ENCODE results near the gene ZNF575. TPM values are rescaled to one million over a fixed set of nuclear protein-coding genes. Genes with fewer than 3 reads are reported as not detected.
"Not testable (repeated sequence)": the region's sequence is repeated elsewhere in the genome, so short reads cannot be mapped to it uniquely, and the experiment has no call there.

ZNF575 gene
- total and polyA plus RNA-seq, 2 donors, result 0.38 to 2.5 TPM

- no peaks in the 10 kb centered on the region for H3K27me3 ChIP-seq (ENCODE audit: control insufficient read depth in 2 of 2, insufficient read depth in 1 of 2, low read length in 1 of 2)
- H3K27ac ChIP-seq (ENCODE audit: low read depth in 1 of 2, low read length in 1 of 2), result no peak overlapping the region
- peaks cover 0 to 11% of the 10 kb centered on the region in 2 donors for H3K4me1 ChIP-seq (ENCODE audit: control insufficient read depth in 2 of 2, insufficient read depth in 2 of 2, low read length in 2 of 2)
- no peak for DNase-seq (ENCODE audit: low read depth in 6 of 9, low spot score in 9 of 9)
- no peak overlapping the region for H3K4me3 ChIP-seq (ENCODE audit: low read length in 2 of 2)
- no peaks in the 10 kb centered on the region for H3K9me3 ChIP-seq (ENCODE audit: control insufficient read depth in 2 of 2, insufficient read depth in 1 of 2, low read length in 1 of 2)
- peaks cover 57 to 78% of the 10 kb centered on the region in 2 donors for H3K36me3 ChIP-seq (ENCODE audit: control insufficient read depth in 2 of 2, insufficient read depth in 2 of 2, low read length in 1 of 2)
- 96% methylated on average over 2 of the region's 2 CpGs for WGBS
These were observed 13.0 kb downstream of the ZNF575 start for GRCh38 chr19:43545981-43546380.

DNA sequence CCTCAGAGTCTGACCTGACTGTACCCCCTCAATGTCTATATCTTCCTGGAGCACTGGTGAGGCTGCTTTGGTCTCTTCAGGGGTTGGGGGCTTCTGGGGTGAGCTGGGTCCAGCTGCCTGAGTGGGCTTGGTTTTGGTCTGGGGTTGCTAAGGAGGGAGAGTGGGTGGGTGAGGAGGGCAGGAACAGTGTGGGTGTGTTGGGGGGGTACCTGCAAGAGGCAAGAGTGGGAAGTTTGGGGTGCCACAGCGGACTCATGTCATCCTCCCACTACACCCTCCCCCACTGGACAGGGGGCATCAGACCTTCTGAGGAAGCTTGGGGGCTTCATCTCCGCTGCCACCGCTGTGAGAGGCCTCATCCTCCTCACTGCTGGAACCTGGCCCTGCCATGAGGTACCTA is 13.6 kb downstream of the ZNF575 start:
- no peak overlapping the region for H3K27ac ChIP-seq (ENCODE audit: low read depth in 1 of 2, low read length in 1 of 2)
- no peak for DNase-seq (ENCODE audit: low read depth in 6 of 9, low spot score in 9 of 9)
- peaks cover 0 to 11% of the 10 kb centered on the region in 2 donors for H3K4me1 ChIP-seq (ENCODE audit: control insufficient read depth in 2 of 2, insufficient read depth in 2 of 2, low read length in 2 of 2)
- no peak overlapping the region for H3K4me3 ChIP-seq (ENCODE audit: low read length in 2 of 2)
- H3K9me3 ChIP-seq (ENCODE audit: control insufficient read depth in 2 of 2, insufficient read depth in 1 of 2, low read length in 1 of 2), result no peaks in the 10 kb centered on the region
- H3K36me3 ChIP-seq (ENCODE audit: control insufficient read depth in 2 of 2, insufficient read depth in 2 of 2, low read length in 1 of 2), result peaks cover 59 to 80% of the 10 kb centered on the region in 2 donors
- WGBS, result 99% methylated on average over 3 of the region's 3 CpGs
- H3K27me3 ChIP-seq (ENCODE audit: control insufficient read depth in 2 of 2, insufficient read depth in 1 of 2, low read length in 1 of 2), result no peaks in the 10 kb centered on the region

DNA sequence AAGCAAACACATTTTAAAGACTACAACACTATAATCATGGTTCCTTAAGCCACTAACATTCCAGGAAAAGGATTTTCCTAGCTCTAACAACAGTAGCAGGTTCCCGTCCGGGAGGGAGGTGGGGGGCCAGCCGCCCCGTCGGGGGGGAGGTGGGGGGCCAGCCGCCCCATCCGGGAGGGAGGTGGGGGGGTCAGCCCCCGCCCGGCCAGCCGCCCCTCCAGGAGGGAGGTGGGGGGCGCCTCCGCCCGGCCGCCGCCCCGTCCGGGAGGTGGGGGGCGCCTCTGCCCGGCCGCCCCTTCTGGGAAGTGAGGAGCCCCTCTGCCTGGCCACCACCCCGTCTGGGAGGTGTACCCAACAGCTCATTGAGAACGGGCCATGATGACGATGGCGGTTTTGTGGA is 14.9 kb downstream of the ZNF575 start:
- H3K36me3 ChIP-seq (ENCODE audit: control insufficient read depth in 2 of 2, insufficient read depth in 2 of 2, low read length in 1 of 2), result peaks cover 58 to 79% of the 10 kb centered on the region in 2 donors
- H3K27me3 ChIP-seq (ENCODE audit: control insufficient read depth in 2 of 2, insufficient read depth in 1 of 2, low read length in 1 of 2); H3K9me3 ChIP-seq (ENCODE audit: control insufficient read depth in 2 of 2, insufficient read depth in 1 of 2, low read length in 1 of 2); DNase-seq (ENCODE audit: low read depth in 6 of 9, low spot score in 9 of 9); H3K4me3 ChIP-seq (ENCODE audit: low read length in 2 of 2); H3K27ac ChIP-seq (ENCODE audit: low read depth in 1 of 2, low read length in 1 of 2): not testable (repeated sequence)
- WGBS, result 96% methylated on average over 20 of the region's 24 CpGs
- H3K4me1 ChIP-seq (ENCODE audit: control insufficient read depth in 2 of 2, insufficient read depth in 2 of 2, low read length in 2 of 2), result peaks cover 0 to 11% of the 10 kb centered on the region in 2 donors

DNA sequence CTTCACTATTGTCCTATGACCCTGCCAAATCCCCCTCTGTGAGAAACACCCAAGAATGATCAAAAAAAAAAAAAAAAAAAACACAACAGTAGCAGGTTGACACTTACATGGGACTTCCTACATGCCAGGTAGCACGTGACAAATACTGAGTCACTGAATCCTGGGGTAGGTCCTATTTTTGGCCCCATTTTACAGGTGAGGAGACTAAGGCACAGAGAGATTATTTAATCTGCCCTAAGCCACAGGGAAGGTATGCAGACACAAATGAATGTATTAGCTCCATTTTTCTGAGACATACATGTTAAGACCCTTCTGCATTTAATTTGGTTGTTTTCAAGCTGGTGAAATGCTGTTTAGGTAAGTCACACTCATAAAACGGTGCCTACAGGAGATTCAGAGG is 15.7 kb downstream of the ZNF575 start:
- Histone ChIP-seq H3K4me1 (ENCODE audit: control insufficient read depth in 2 of 2, insufficient read depth in 2 of 2, low read length in 2 of 2) (peaks cover 0 to 11% of the 10 kb centered on the region in 2 donors), H3K4me3 (ENCODE audit: low read length in 2 of 2) (no peak overlapping the region), H3K36me3 (ENCODE audit: control insufficient read depth in 2 of 2, insufficient read depth in 2 of 2, low read length in 1 of 2) (peaks cover 58 to 79% of the 10 kb centered on the region in 2 donors), H3K9me3 (ENCODE audit: control insufficient read depth in 2 of 2, insufficient read depth in 1 of 2, low read length in 1 of 2) (no peaks in the 10 kb centered on the region), H3K27me3 (ENCODE audit: control insufficient read depth in 2 of 2, insufficient read depth in 1 of 2, low read length in 1 of 2) (no peaks in the 10 kb centered on the region), H3K27ac (ENCODE audit: low read depth in 1 of 2, low read length in 1 of 2) (no peak overlapping the region)
- DNase-seq (ENCODE audit: low read depth in 6 of 9, low spot score in 9 of 9), result no peak
- WGBS, result 98% methylated on average over 2 of the region's 2 CpGs

- Histone ChIP-seq H3K36me3 (ENCODE audit: control insufficient read depth in 2 of 2, insufficient read depth in 2 of 2, low read length in 1 of 2) (peaks cover 56 to 70% of the 10 kb centered on the region in 2 donors), H3K27ac (ENCODE audit: low read depth in 1 of 2, low read length in 1 of 2) (no peak overlapping the region), H3K4me3 (ENCODE audit: low read length in 2 of 2) (no peak overlapping the region), H3K27me3 (ENCODE audit: control insufficient read depth in 2 of 2, insufficient read depth in 1 of 2, low read length in 1 of 2) (no peaks in the 10 kb centered on the region), H3K9me3 (ENCODE audit: control insufficient read depth in 2 of 2, insufficient read depth in 1 of 2, low read length in 1 of 2) (peaks cover 0 to 8% of the 10 kb centered on the region in 2 donors), H3K4me1 (ENCODE audit: control insufficient read depth in 2 of 2, insufficient read depth in 2 of 2, low read length in 2 of 2) (peaks cover 0 to 2% of the 10 kb centered on the region in 2 donors)
- 97% methylated on average over 23 of the region's 23 CpGs for WGBS
- DNase-seq (ENCODE audit: low read depth in 6 of 9, low spot score in 9 of 9), result no peak
These were observed 18.6 kb downstream of the ZNF575 start for GRCh38 chr19:43551399-43552197.

DNA sequence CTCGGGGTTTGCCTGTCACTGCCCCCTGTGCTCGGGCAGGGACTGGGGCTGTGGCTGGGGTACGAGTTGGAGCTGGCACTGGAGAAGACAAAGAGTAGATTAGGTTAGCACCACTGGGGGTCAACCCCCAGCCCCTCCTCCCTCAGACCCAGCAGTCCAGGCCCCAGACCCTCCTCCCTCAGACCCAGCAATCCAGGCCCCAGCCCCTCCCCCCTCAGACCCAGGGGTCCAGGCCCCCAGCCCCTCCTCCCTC is 19.1 kb downstream of the ZNF575 start:
- Histone ChIP-seq H3K27me3 (ENCODE audit: control insufficient read depth in 2 of 2, insufficient read depth in 1 of 2, low read length in 1 of 2) (no peaks in the 10 kb centered on the region), H3K4me3 (ENCODE audit: low read length in 2 of 2) (no peak overlapping the region), H3K36me3 (ENCODE audit: control insufficient read depth in 2 of 2, insufficient read depth in 2 of 2, low read length in 1 of 2) (peaks cover 56 to 65% of the 10 kb centered on the region in 2 donors), H3K9me3 (ENCODE audit: control insufficient read depth in 2 of 2, insufficient read depth in 1 of 2, low read length in 1 of 2) (peaks cover 0 to 8% of the 10 kb centered on the region in 2 donors), H3K4me1 (ENCODE audit: control insufficient read depth in 2 of 2, insufficient read depth in 2 of 2, low read length in 2 of 2) (peaks cover 0 to 2% of the 10 kb centered on the region in 2 donors), H3K27ac (ENCODE audit: low read depth in 1 of 2, low read length in 1 of 2) (no peak overlapping the region)
- no peak for DNase-seq (ENCODE audit: low read depth in 6 of 9, low spot score in 9 of 9)
- 100% methylated on average over 3 of the region's 3 CpGs for WGBS

- Histone ChIP-seq H3K4me1 (ENCODE audit: control insufficient read depth in 2 of 2, insufficient read depth in 2 of 2, low read length in 2 of 2) (peaks cover 0 to 2% of the 10 kb centered on the region in 2 donors), H3K27ac (ENCODE audit: low read depth in 1 of 2, low read length in 1 of 2) (no peak overlapping the region), H3K36me3 (ENCODE audit: control insufficient read depth in 2 of 2, insufficient read depth in 2 of 2, low read length in 1 of 2) (peaks cover 60 to 64% of the 10 kb centered on the region in 2 donors), H3K4me3 (ENCODE audit: low read length in 2 of 2) (no peak overlapping the region), H3K9me3 (ENCODE audit: control insufficient read depth in 2 of 2, insufficient read depth in 1 of 2, low read length in 1 of 2) (peaks cover 0 to 8% of the 10 kb centered on the region in 2 donors), H3K27me3 (ENCODE audit: control insufficient read depth in 2 of 2, insufficient read depth in 1 of 2, low read length in 1 of 2) (no peaks in the 10 kb centered on the region)
- DNase-seq (ENCODE audit: low read depth in 6 of 9, low spot score in 9 of 9), result no peak
- WGBS, result 80% methylated on average over 3 of the region's 3 CpGs
These were observed 19.6 kb downstream of the ZNF575 start for GRCh38 chr19:43552616-43553015.

DNA sequence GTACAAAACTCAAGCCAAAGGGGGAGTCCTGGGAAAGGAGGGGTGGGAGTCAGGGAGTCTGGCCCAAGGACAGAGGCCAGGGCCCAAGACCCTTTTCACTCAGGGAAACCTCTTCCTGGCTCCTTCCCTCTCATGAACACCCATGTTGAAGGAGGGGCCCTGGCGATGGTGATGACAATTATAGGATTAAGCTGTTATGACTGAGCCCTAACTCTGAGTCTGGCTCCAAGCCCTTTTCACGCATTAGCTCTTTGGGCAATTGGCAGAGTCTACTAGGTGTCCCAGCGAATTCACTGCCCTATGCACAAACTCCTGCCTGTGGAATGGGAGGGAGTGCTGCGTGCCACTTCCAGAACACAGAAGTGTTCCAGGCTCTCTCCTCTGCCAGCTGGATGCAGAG is 20.7 kb downstream of the ZNF575 start:
- peaks cover 64 to 66% of the 10 kb centered on the region in 2 donors for H3K36me3 ChIP-seq (ENCODE audit: control insufficient read depth in 2 of 2, insufficient read depth in 2 of 2, low read length in 1 of 2)
- H3K27me3 ChIP-seq (ENCODE audit: control insufficient read depth in 2 of 2, insufficient read depth in 1 of 2, low read length in 1 of 2), result no peaks in the 10 kb centered on the region
- WGBS, result 89% methylated on average over 4 of the region's 4 CpGs
- no peak for DNase-seq (ENCODE audit: low read depth in 6 of 9, low spot score in 9 of 9)
- H3K27ac ChIP-seq (ENCODE audit: low read depth in 1 of 2, low read length in 1 of 2), result no peak overlapping the region
- no peak overlapping the region for H3K4me3 ChIP-seq (ENCODE audit: low read length in 2 of 2)
- peaks cover 0 to 2% of the 10 kb centered on the region in 2 donors for H3K4me1 ChIP-seq (ENCODE audit: control insufficient read depth in 2 of 2, insufficient read depth in 2 of 2, low read length in 2 of 2)
- H3K9me3 ChIP-seq (ENCODE audit: control insufficient read depth in 2 of 2, insufficient read depth in 1 of 2, low read length in 1 of 2), result peaks cover 0 to 8% of the 10 kb centered on the region in 2 donors

DNA sequence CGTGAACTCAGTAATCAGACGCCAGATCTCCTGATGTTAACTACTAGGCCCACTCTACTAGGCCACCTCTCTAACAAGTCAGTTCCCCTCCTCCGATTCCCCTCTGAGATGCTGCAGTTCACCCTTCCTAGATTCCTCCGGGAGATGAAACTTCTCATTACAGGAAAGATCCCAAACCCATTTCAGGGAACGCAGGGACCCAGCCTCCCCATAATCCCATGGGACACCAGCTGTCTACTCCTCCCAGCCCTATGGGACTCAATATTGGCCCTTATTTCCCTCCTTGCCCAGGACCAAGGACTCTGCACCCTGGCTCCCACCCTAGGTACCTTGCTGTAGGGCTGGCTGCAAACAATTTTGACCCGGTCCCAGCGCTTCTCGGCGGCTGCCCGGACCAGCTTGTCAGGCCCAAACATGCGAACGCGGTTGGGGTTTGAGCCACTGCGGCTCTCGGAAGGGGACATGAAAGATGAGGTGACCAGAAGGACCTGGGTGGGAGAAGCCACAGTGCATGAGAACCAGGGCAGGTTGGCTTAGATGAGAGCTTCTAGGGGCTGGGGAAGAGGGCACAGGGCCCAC is 21.4 kb downstream of the ZNF575 start:
- 98% methylated on average over 15 of the region's 15 CpGs for WGBS
- no peak for DNase-seq (ENCODE audit: low read depth in 6 of 9, low spot score in 9 of 9)
- H3K36me3 ChIP-seq (ENCODE audit: control insufficient read depth in 2 of 2, insufficient read depth in 2 of 2, low read length in 1 of 2), result peaks cover 61 to 64% of the 10 kb centered on the region in 2 donors
- no peaks in the 10 kb centered on the region for H3K27me3 ChIP-seq (ENCODE audit: control insufficient read depth in 2 of 2, insufficient read depth in 1 of 2, low read length in 1 of 2)
- peaks cover 0 to 2% of the 10 kb centered on the region in 2 donors for H3K4me1 ChIP-seq (ENCODE audit: control insufficient read depth in 2 of 2, insufficient read depth in 2 of 2, low read length in 2 of 2)
- peaks cover 0 to 8% of the 10 kb centered on the region in 2 donors for H3K9me3 ChIP-seq (ENCODE audit: control insufficient read depth in 2 of 2, insufficient read depth in 1 of 2, low read length in 1 of 2)
- H3K4me3 ChIP-seq (ENCODE audit: low read length in 2 of 2), result no peak overlapping the region
- no peak overlapping the region for H3K27ac ChIP-seq (ENCODE audit: low read depth in 1 of 2, low read length in 1 of 2)

Measured in thymus (tissue), 11 donors.